ENCODE results near the gene ZC3H8. TPM values are rescaled to one million over a fixed set of nuclear protein-coding genes. Genes with fewer than 3 reads are reported as not detected.

Gene ZC3H8
- polyA plus RNA-seq (2011; rRNA removed) (10.1 and 20.2 TPM in 2 replicates), polyA plus RNA-seq (2017; fragmentation: RNase III; extraction: RNeasy Plus Mini Kit Qiagen cat#74134 plus additional on column Dnase treatment) (13.2 to 16.5 TPM (median 15.2 TPM) in 3 replicates), polyA minus RNA-seq (2011; rRNA and poly(A)+ RNA removed) (2.2 and 2.7 TPM in 2 replicates)
- polyA plus RNA-seq (2012; cell fraction: cytosol; rRNA removed): 3.7 and 4.2 TPM in 2 replicates
- polyA plus RNA-seq (2012; cell fraction: nucleus; rRNA removed): 2.7 and 2.9 TPM in 2 replicates

DNA sequence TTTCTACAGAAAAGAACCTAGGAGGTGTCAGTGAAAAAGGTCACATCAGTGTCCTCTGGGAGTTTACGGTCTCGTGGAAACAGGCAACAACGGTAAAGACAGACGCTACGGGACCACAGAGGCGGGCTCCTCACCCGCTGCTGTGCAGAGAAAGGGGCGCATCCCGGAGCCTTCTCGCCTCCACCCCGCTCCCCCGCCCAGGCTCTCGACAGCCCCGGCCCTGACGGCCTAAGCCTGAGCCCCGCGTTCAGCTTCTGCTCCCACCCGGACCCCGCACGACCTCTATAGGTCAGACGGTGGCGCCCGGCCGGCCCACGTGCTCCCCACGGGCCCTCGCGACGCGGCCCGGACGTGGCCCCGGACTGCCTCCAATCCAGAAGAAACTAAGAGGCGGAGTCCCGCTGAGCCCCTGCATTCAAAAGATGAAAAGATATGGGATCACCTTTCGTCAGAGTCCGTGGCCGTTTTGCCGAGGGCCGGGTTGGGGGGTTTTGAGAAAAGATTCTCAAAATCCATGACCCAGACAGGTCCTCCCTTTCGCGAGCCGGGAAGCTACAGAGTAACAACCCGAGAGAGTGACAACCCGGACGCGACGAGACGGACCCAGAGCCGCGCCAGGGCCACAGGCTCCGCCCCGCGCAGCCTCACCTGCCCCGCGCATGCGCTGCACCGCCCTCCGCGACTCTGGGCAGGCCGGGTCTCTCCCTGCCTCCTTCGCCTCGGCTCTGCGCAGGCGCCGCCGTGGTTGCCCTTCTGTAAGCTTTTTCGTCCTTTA is at the start of gene ZC3H8:
Gene ZC3H8, minus strand, starts transcription at position 577 of the 775 bp plus-strand sequence. Its CDS starts 61 bp downstream, at position 516.
- ChIA-PET CTCF (interaction anchor here (0.6 to 1.6 kb wide), 5 partner anchors 10 to 473 kb away, joined by 3 to 6 read pairs (median 3); no protein-coding TSS in a partner anchor), POLR2A (interaction anchor here (1.0 kb wide), 1 partner anchor 200 kb away, joined by 4 read pairs; the partner anchor contains the start of gene TMEM87B)
- Histone ChIP-seq H3K4me2 (peak within 1 kb of the TSS; percentile 74), H3K4me1 (peaks cover 7% of the 10 kb centered on the region; the same call in 2 of the 3 replicates), H3K9me3 (no peaks in the 10 kb centered on the region), H3K4me3 (peak within 1 kb of the TSS; percentile 62), H3K27ac (peak within 1 kb of the TSS; percentile 80 to 92)
- under 1% methylated on average over 52 of the region's 68 CpGs for WGBS (ENCODE audit: missing lambda C conversion rate)
- no peak for FAIRE-seq
- peak; percentile 90 to 98 for DNase-seq (ENCODE audit: low read depth in 1 of 2, low spot score in 1 of 2)
- TF ChIP-seq MYC (IDR thresholded peaks at IDR 0.05; ENCODE audit: borderline replicate concordance, low read length): peak; percentile 87; the same call in 1 of the 2 replicates
- no peak for TF ChIP-seq FOSL2 (IDR thresholded peaks at IDR 0.05)
- TF ChIP-seq FOSL2 (CRISPR knock-in tag; IDR thresholded peaks at IDR 0.05): no peak
- TF ChIP-seq, protein P1, sequence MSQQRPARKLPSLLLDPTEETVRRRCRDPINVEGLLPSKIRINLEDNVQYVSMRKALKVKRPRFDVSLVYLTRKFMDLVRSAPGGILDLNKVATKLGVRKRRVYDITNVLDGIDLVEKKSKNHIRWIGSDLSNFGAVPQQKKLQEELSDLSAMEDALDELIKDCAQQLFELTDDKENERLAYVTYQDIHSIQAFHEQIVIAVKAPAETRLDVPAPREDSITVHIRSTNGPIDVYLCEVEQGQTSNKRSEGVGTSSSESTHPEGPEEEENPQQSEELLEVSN (IDR thresholded peaks at IDR 0.05; ENCODE audit: borderline replicate concordance, low read depth): peak; percentile 96
- TF ChIP-seq SMC3 (IDR thresholded peaks at IDR 0.05): no peak
- no peak for TF ChIP-seq RNF2 (IDR thresholded peaks at IDR 0.05; ENCODE audit: borderline replicate concordance, low read depth)
- TF ChIP-seq, protein P2, sequence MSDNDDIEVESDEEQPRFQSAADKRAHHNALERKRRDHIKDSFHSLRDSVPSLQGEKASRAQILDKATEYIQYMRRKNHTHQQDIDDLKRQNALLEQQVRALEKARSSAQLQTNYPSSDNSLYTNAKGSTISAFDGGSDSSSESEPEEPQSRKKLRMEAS (IDR thresholded peaks at IDR 0.05): peak; percentile 99
- TF ChIP-seq PHF8 (IDR thresholded peaks at IDR 0.05; ENCODE audit: borderline replicate concordance, low read depth): peak; percentile 88
- peak; percentile 85 for TF ChIP-seq POLR2A (IDR thresholded peaks at IDR 0.05; ENCODE audit: low read length)
- no peak for TF ChIP-seq HOXA7 (CRISPR knock-in tag; IDR thresholded peaks at IDR 0.05)
- TF ChIP-seq, protein P3, sequence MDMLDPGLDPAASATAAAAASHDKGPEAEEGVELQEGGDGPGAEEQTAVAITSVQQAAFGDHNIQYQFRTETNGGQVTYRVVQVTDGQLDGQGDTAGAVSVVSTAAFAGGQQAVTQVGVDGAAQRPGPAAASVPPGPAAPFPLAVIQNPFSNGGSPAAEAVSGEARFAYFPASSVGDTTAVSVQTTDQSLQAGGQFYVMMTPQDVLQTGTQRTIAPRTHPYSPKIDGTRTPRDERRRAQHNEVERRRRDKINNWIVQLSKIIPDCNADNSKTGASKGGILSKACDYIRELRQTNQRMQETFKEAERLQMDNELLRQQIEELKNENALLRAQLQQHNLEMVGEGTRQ (IDR thresholded peaks at IDR 0.05): peak; percentile 63
- TF ChIP-seq MAZ (IDR thresholded peaks at IDR 0.05; ENCODE audit: borderline replicate concordance, low read depth, low read length): no peak
- no peak for TF ChIP-seq HDAC2 (IDR thresholded peaks at IDR 0.05)
- TF ChIP-seq, protein P4, sequence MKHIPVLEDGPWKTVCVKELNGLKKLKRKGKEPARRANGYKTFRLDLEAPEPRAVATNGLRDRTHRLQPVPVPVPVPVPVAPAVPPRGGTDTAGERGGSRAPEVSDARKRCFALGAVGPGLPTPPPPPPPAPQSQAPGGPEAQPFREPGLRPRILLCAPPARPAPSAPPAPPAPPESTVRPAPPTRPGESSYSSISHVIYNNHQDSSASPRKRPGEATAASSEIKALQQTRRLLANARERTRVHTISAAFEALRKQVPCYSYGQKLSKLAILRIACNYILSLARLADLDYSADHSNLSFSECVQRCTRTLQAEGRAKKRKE (CRISPR knock-in tag; IDR thresholded peaks at IDR 0.05; ENCODE audit: low read depth): no peak
- TF ChIP-seq, protein P5, sequence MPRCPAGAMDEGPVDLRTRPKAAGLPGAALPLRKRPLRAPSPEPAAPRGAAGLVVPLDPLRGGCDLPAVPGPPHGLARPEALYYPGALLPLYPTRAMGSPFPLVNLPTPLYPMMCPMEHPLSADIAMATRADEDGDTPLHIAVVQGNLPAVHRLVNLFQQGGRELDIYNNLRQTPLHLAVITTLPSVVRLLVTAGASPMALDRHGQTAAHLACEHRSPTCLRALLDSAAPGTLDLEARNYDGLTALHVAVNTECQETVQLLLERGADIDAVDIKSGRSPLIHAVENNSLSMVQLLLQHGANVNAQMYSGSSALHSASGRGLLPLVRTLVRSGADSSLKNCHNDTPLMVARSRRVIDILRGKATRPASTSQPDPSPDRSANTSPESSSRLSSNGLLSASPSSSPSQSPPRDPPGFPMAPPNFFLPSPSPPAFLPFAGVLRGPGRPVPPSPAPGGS (IDR thresholded peaks at IDR 0.05): peak; percentile 73; the same call in 1 of the 3 replicates
- peak; percentile 35 to 70; a peak in 3 of 5 replicates for TF ChIP-seq JUN (IDR thresholded peaks at IDR 0.05)
- TF ChIP-seq POLR2AphosphoS2 (conservative IDR thresholded peaks at IDR 0.05; ENCODE audit: low read length): no peak
- no peak for TF ChIP-seq EP300 (IDR thresholded peaks at IDR 0.05)
- TF ChIP-seq HOXB5 (CRISPR knock-in tag; IDR thresholded peaks at IDR 0.05): no peak
- peak; percentile 94 to 97 for ATAC-seq

DNA sequence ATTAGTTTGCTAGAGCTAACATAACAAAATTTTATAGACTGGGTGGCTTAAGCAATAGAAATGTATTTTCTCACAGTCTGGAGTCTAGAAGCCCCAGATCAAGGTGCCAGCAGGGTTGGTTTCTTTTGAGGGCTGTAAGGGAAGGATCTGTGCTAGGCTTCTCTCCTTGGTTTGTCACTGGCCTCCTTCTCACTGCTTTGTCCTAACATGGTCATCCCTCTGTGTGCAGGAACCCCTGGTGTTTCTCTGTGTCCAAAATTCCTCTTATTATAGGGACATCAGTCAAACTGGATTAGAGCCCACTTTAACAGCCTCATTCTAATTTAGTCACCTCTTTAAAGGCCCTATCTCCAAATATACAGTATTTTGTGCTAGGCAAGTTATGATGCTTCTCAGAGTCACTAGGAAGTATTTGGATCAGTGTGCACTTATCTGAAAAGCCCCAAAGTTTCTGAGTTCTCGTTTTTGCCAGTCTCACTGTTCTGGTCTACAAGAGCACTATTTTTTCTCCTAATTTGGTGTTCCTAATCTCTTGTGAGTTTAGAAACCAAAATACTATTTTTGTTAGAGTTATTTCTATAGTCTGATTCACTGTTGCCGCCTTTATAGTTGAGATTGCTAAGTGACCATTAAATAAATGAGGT is 49.6 kb upstream of the ZC3H8 start:
- POLR2A ChIA-PET: no interaction called here
- Histone ChIP-seq H3K4me2 (no peak overlapping the region), H3K9me3 (no peaks in the 10 kb centered on the region), H3K27ac (no peak overlapping the region), H3K4me1 (no peaks in the 10 kb centered on the region), H3K4me3 (no peak overlapping the region)
- TF ChIP-seq HDAC2 (IDR thresholded peaks at IDR 0.05): no peak
- no peak for TF ChIP-seq MAFK (IDR thresholded peaks at IDR 0.05; ENCODE audit: partially characterized antibody)
- TF ChIP-seq KDM5A (IDR thresholded peaks at IDR 0.05): no peak
- CTCF ChIA-PET: no interaction called here
- no peak for ATAC-seq
- WGBS (ENCODE audit: missing lambda C conversion rate): 73% methylated on average over 2 of the region's 2 CpGs
- no peak for FAIRE-seq
- DNase-seq (ENCODE audit: low read depth in 1 of 2, low spot score in 1 of 2): no peak

Data from A549 (cell line).